ENCODE measurements around the gene WNT4. TPM values are rescaled to one million over a fixed set of nuclear protein-coding genes. Genes with fewer than 3 reads are reported as not detected.

WNT4 gene
- total RNA-seq, 1 experiment from 2014 or later: 0.79 TPM

GRCh38 chr1:22104865-22105437 lies 37.9 kb downstream of the WNT4 start:
- ChIA-PET CTCF (interaction anchor here (0.8 to 1.6 kb wide), 3 partner anchors 160 to 311 kb away, joined by 3 to 18 read pairs (median 10); no protein-coding TSS in a partner anchor), POLR2A (no interaction called here)
- no peak for TF ChIP-seq CTCF (IDR thresholded peaks at IDR 0.05; ENCODE audit: insufficient read depth in 1 of 2, low read depth in 1 of 2, low read length in 1 of 2, severe bottlenecking in 1 of 2, unreplicated experiment in 1 of 2)
- no peaks in the 10 kb centered on the region for H3K9me3 ChIP-seq
- no peak overlapping the region for H3K4me3 ChIP-seq (ENCODE audit: low read depth, low read length)
- Mint-ChIP-seq H3K36me3 (ENCODE audit: insufficient read depth, unreplicated experiment) (peaks cover 66% of the 10 kb centered on the region), H3K4me3 (ENCODE audit: unreplicated experiment) (no peak overlapping the region), H3K4me1 (ENCODE audit: low read depth, unreplicated experiment) (no peaks in the 10 kb centered on the region), H3K27ac (ENCODE audit: unreplicated experiment) (no peak overlapping the region), H3K9me3 (ENCODE audit: unreplicated experiment) (no peaks in the 10 kb centered on the region), H3K27me3 (ENCODE audit: insufficient read depth, unreplicated experiment) (no peaks in the 10 kb centered on the region)
- no peaks in the 10 kb centered on the region for H3K27me3 ChIP-seq (replicated peaks; ENCODE audit: control insufficient read depth, insufficient read depth, low read length)
- DNase-seq: no peak
- H3K36me3 ChIP-seq (ENCODE audit: control insufficient read depth, insufficient read depth, low read length): no peaks in the 10 kb centered on the region; the same call in 1 of the 2 replicates
- H3K4me1 ChIP-seq: no peaks in the 10 kb centered on the region
- BruUV-seq (replicated peaks): no TSS peak
- intact Hi-C loops (cut with micrococcal nuclease; ENCODE audit: unreplicated experiment): loop anchor here (1.0 kb wide), 2 partner anchors 307 to 311 kb away; no protein-coding TSS in a partner anchor

GRCh38 chr1:22104094-22104493 lies 38.8 kb downstream of the WNT4 start:
- H3K9me3 Mint-ChIP-seq (ENCODE audit: unreplicated experiment): no peaks in the 10 kb centered on the region
- ChIA-PET CTCF (no interaction called here), POLR2A (no interaction called here)
- H3K36me3 ChIP-seq (ENCODE audit: control insufficient read depth, insufficient read depth, low read length): no peaks in the 10 kb centered on the region; the same call in 1 of the 2 replicates
- no peaks in the 10 kb centered on the region for H3K27me3 ChIP-seq (replicated peaks; ENCODE audit: control insufficient read depth, insufficient read depth, low read length)
- TF ChIP-seq CTCF (IDR thresholded peaks at IDR 0.05; ENCODE audit: insufficient read depth in 1 of 2, low read depth in 1 of 2, low read length in 1 of 2, severe bottlenecking in 1 of 2, unreplicated experiment in 1 of 2): no peak
- H3K27ac Mint-ChIP-seq (ENCODE audit: unreplicated experiment): peak overlapping the region; percentile 46
- H3K4me1 Mint-ChIP-seq (ENCODE audit: low read depth, unreplicated experiment): no peaks in the 10 kb centered on the region
- no peaks in the 10 kb centered on the region for H3K9me3 ChIP-seq
- DNase-seq: no peak
- intact Hi-C loops (cut with micrococcal nuclease; ENCODE audit: unreplicated experiment): no loop called here
- BruUV-seq (replicated peaks): no TSS peak
- H3K4me3 Mint-ChIP-seq (ENCODE audit: unreplicated experiment): no peak overlapping the region
- H3K4me3 ChIP-seq (ENCODE audit: low read depth, low read length): no peak overlapping the region
- H3K27me3 Mint-ChIP-seq (ENCODE audit: insufficient read depth, unreplicated experiment): no peaks in the 10 kb centered on the region
- H3K4me1 ChIP-seq: no peaks in the 10 kb centered on the region
- peaks cover 66% of the 10 kb centered on the region for H3K36me3 Mint-ChIP-seq (ENCODE audit: insufficient read depth, unreplicated experiment)

GRCh38 chr1:22102746-22103145 lies 40.2 kb downstream of the WNT4 start:
- Histone ChIP-seq H3K9me3 (no peaks in the 10 kb centered on the region), H3K4me1 (no peaks in the 10 kb centered on the region), H3K4me3 (ENCODE audit: low read depth, low read length) (no peak overlapping the region), H3K27me3 (replicated peaks; ENCODE audit: control insufficient read depth, insufficient read depth, low read length) (no peaks in the 10 kb centered on the region), H3K36me3 (ENCODE audit: control insufficient read depth, insufficient read depth, low read length) (no peaks in the 10 kb centered on the region; the same call in 1 of the 2 replicates)
- intact Hi-C loops (cut with micrococcal nuclease; ENCODE audit: unreplicated experiment): no loop called here
- no peaks in the 10 kb centered on the region for H3K9me3 Mint-ChIP-seq (ENCODE audit: unreplicated experiment)
- ChIA-PET CTCF (no interaction called here), POLR2A (no interaction called here)
- H3K36me3 Mint-ChIP-seq (ENCODE audit: insufficient read depth, unreplicated experiment): peaks cover 65% of the 10 kb centered on the region
- no TSS peak for BruUV-seq (replicated peaks)
- no peak for TF ChIP-seq CTCF (IDR thresholded peaks at IDR 0.05; ENCODE audit: insufficient read depth in 1 of 2, low read depth in 1 of 2, low read length in 1 of 2, severe bottlenecking in 1 of 2, unreplicated experiment in 1 of 2)
- no peak overlapping the region for H3K27ac Mint-ChIP-seq (ENCODE audit: unreplicated experiment)
- H3K4me3 Mint-ChIP-seq (ENCODE audit: unreplicated experiment): no peak overlapping the region
- no peak for DNase-seq
- H3K27me3 Mint-ChIP-seq (ENCODE audit: insufficient read depth, unreplicated experiment): no peaks in the 10 kb centered on the region
- no peaks in the 10 kb centered on the region for H3K4me1 Mint-ChIP-seq (ENCODE audit: low read depth, unreplicated experiment)
